ENCODE results near the gene CACNA1C.

- TF ChIP-seq EZH2 (IDR thresholded peaks at IDR 0.05; ENCODE audit: borderline replicate concordance, insufficient read depth, low read depth, low read length, poor library complexity, severe bottlenecking) (no peak), CTCF (IDR thresholded peaks at IDR 0.05) (no peak)
These were observed 259.4 kb downstream of the CACNA1C start for GRCh38 chr12:2312175-2312574.

Measured in B cell (primary cell).